WI38 (cell line): Measurements from ENCODE around the gene CD80.
"Not testable (repeated sequence)": the region's sequence is repeated elsewhere in the genome, so short reads cannot be mapped to it uniquely, and the experiment has no call there.

ENCODE experiments used
- H3K4me3 ChIP-seq: 2 replicates; pipeline ENCODE4 v1.5.1; 2011; ENCODE audit warnings: low read depth, mild to moderate bottlenecking, control low read depth, low read length
- TF ChIP-seq, protein P1 (sequence below): IDR thresholded peaks from 2 replicates; pipeline ENCODE4 v1.5.1; 2012; ENCODE audit warnings: low read depth, mild to moderate bottlenecking, control low read depth, low read length

CD80 gene

DNA sequence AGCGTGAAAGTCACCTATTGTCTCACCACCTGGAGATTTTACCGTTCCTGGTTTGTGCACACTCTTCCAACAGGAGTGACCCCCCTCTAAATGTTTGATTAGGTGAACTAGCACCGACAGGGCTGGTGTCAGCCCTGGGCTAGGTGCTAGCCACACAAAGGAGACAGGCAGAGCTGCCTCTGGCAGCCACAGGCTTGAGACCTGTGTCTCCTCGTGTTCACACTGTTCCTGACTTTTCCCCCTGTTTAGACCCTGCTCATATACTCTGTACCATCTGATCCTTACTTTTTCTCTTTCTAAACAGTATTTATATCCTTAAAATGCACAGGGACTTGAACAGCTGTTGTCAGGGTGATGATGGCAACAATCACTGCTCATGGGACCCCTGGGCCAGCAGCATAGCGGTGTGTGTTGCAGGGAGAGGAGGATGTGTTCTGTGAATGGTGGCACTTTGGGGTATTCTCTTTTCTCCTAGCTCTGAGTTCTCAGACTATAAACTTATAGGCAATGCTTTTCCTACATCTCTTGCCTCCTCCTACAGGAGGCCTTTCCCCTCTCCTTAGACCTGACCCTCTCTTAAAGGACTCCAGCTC lies 5.5 kb downstream of the CD80 start:
- TF ChIP-seq, protein P1, sequence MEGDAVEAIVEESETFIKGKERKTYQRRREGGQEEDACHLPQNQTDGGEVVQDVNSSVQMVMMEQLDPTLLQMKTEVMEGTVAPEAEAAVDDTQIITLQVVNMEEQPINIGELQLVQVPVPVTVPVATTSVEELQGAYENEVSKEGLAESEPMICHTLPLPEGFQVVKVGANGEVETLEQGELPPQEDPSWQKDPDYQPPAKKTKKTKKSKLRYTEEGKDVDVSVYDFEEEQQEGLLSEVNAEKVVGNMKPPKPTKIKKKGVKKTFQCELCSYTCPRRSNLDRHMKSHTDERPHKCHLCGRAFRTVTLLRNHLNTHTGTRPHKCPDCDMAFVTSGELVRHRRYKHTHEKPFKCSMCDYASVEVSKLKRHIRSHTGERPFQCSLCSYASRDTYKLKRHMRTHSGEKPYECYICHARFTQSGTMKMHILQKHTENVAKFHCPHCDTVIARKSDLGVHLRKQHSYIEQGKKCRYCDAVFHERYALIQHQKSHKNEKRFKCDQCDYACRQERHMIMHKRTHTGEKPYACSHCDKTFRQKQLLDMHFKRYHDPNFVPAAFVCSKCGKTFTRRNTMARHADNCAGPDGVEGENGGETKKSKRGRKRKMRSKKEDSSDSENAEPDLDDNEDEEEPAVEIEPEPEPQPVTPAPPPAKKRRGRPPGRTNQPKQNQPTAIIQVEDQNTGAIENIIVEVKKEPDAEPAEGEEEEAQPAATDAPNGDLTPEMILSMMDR, result no peak
- no peak overlapping the region for H3K4me3 ChIP-seq

DNA sequence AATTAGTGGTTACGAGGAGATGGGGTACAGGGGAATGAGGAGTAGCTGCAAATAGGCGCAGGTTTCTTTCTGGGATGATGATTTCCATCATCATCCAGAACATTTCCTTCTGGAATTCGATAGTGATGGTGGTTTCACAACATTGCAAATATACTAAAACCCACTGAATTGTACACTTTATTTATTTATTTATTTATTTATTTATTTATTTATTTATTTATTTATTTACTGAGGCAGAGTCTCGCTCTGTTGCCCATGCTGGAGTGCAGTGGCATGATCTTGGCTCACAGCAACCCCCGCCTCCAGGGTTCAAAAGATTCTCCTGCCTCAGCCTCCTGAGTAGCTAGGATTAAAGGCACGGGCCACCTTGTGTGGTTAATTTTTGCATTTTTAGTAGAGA lies 6.5 kb downstream of the CD80 start:
- not testable (repeated sequence) for H3K4me3 ChIP-seq

DNA sequence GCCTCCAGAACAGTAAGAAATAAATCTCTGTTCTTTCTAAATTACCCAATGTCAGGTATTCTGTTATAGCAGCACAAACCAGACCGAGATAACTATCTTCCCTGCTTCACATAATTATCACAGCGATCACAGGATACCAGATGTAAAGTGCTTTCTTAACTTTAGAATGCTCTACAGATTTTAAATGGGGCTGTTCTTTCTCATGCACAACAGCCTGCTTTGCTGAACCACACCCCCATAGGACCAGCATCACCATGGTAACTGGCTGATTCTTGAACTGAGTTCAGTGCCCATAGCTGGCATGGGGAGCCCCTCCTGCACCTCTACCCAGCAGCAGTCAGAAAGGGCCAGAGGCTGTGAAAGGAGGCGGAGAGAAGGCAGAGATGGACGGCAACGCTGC lies 7.8 kb downstream of the CD80 start:
- H3K4me3 ChIP-seq, result no peak overlapping the region
- TF ChIP-seq, protein P1, result no peak

DNA sequence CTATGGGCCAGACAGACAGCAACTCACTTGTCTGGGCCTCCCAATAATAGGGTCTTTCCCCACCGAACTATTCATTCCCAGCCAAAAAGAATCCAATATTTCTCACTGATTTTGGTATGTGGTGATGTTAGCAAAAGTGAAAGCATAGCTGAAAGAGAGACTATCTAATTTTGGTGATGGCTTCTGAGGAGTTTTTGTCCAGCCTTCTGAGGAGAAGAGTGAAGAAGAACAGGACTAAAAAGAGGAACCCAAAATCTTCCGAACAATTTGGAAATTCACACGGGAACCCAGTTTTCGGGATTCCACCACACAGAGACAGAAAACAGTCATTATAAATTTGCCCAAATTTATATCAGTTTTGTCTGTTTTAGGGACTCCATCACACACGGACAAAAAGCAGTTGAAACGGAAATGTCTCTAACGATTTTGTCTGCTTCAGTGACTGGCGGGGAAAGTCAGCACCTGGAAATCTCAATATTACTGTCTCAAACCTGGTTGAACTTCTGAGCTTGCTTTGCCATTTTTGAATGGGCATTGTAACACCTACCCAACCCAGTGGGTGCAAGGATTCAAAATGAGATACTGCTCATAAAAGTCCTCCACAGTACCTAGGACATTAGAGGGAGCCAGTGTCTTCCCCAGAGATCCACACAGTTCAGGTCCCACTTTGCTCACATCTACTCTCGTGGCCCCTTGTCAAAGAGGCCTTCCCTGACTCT lies 9.1 kb downstream of the CD80 start:
- no peak overlapping the region for H3K4me3 ChIP-seq
- TF ChIP-seq, protein P1, result no peak

DNA sequence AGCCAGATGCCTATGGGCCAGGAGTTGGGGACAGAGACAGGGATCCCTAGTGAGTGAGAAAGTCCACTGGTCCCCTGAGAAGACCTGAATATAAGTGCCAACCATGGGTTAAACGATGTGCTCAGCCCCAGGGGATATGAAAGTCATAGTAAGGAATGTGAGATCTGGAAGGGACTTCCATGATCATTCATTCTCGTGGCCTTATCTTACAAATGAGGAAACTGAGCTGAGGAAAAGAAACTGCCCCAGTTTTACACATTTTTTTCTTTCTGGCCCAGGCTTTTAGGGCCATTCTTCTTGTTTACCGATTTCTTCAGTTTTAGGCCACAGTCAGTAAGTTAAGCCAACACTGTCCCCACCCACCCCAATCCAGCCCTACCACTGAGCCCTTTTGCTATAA lies 11.1 kb downstream of the CD80 start:
- no peak overlapping the region for H3K4me3 ChIP-seq
- TF ChIP-seq, protein P1, result no peak

DNA sequence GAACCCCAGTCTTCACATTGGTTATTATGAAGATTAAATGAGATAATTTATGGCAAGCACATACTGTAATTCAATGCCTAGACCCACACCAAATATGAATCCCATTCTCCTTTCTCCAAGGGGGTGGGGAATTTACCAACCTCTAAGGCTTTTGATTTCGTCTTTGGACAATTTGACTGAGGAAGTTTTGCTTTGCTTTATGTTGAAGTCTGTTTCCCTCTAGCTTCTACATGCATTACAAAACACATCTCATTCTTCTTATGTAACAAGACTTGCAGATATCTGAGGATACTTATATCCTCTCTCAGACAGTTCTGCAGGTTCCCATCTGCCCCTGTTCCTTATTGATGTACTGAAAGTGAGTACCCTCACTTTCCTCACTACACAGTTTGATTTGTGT lies 12.2 kb downstream of the CD80 start:
- TF ChIP-seq, protein P1, result no peak
- no peak overlapping the region for H3K4me3 ChIP-seq

DNA sequence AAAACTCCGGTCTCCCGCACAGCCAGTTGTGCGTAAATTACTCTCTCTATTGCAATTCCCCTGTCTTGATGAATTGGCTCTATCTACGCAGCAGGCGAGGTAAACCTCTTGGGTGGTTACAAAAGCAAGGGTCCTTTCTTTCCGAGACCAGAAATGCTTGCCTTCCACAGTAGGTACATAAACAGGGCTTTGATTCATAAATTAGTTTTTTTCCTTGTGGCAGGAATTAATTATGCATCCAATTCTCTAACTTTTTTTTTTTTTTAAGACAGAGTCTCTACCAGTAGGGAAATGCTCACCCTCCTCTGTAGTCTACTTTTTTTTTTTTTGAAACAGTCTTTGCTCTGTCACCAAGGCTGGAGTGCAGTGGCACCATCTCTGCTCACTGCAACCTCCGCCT lies 16.3 kb downstream of the CD80 start:
- TF ChIP-seq, protein P1, result no peak
- H3K4me3 ChIP-seq, result no peak overlapping the region
